ENCODE measurements around the gene CASK.
A peak's percentile ranks its signal among the peaks of the same experiment; 100 is the strongest.

Gene CASK

DNA sequence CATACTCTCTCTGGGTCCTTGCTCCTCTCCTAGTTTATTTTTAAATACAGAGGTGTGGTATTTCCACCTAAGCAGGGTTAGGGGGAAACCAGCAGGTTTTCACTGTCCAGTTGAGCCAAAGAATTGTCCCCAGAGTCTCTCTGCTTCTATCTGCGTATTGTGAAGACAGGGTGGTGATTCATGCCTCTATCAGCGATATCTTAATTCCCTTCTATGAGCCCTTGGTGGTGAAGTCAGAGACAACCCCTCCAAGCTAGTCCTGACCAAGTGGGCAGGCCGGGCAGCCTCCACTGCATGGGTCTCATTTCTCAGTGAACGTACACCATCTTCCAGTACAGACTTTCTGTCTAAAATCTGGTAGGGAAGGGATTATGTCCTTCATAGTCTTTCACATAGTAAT is 335.1 kb downstream of the CASK start:
- no peak overlapping the region for H2BK120ac ChIP-seq (ENCODE audit: insufficient read depth, low read length, poor library complexity)
- WGBS (ENCODE audit: extremely low coverage, insufficient coverage, insufficient read length): no CpG with 5 or more reads among the region's 4 CpGs

GRCh38 chrX:41580423-41581064 is 342.8 kb downstream of the CASK start:
- Histone ChIP-seq H3K4me2 (ENCODE audit: low read length) (no peak overlapping the region), H4K8ac (ENCODE audit: low read depth, low read length) (no peak overlapping the region), H2AK5ac (ENCODE audit: low read length) (no peak overlapping the region), H2BK12ac (ENCODE audit: low read length) (no peak overlapping the region), H3K4ac (ENCODE audit: low read depth, low read length) (no peak overlapping the region), H3K18ac (ENCODE audit: low read length) (no peak overlapping the region), H3K4me1 (ENCODE audit: control insufficient read depth in 1 of 2, insufficient read depth in 2 of 2, low read length in 2 of 2) (no peaks in the 10 kb centered on the region), H3K27me3 (ENCODE audit: insufficient read depth, low read length) (no peaks in the 10 kb centered on the region), H4K91ac (ENCODE audit: low read depth, low read length) (no peak overlapping the region), H3K23ac (ENCODE audit: low read length) (no peak overlapping the region), H3K4me3 (ENCODE audit: low read depth, low read length) (no peak overlapping the region), H2AFZ (ENCODE audit: insufficient read depth, low read length, poor library complexity) (no peak overlapping the region), H2BK120ac (ENCODE audit: insufficient read depth, low read length, poor library complexity) (no peak overlapping the region), H2BK5ac (ENCODE audit: low read depth, low read length, poor library complexity) (no peak overlapping the region), H3K36me3 (ENCODE audit: control insufficient read depth in 1 of 2, insufficient read depth in 2 of 2, low read length in 2 of 2) (peaks cover 0 to 1% of the 10 kb centered on the region in 2 experiments), H3K79me2 (ENCODE audit: control insufficient read depth, insufficient read depth, low read length, poor library complexity) (no peaks in the 10 kb centered on the region), H3K14ac (ENCODE audit: low read length) (no peak overlapping the region), H3K9me3 (ENCODE audit: insufficient read depth, low read depth, low read length) (no peaks in the 10 kb centered on the region), H4K12ac (ENCODE audit: low read depth, low read length) (no peak overlapping the region), H3K9ac (ENCODE audit: low read length) (no peak overlapping the region), H3K27ac (ENCODE audit: low read depth, low read length) (no peak overlapping the region), H3K79me1 (ENCODE audit: low read length) (no peaks in the 10 kb centered on the region)
- no CpG with 5 or more reads among the region's 6 CpGs for WGBS (ENCODE audit: extremely low coverage, insufficient coverage, insufficient read length)
- no peak for DNase-seq

More for the DNA sequence above, 335.1 kb downstream of the CASK start:
- no peaks in the 10 kb centered on the region for H3K9me3 ChIP-seq (ENCODE audit: insufficient read depth, low read depth, low read length)
- no peak overlapping the region for H4K8ac ChIP-seq (ENCODE audit: low read depth, low read length)
- no peak overlapping the region for H3K9ac ChIP-seq (ENCODE audit: low read length)
- no peak overlapping the region for H3K18ac ChIP-seq (ENCODE audit: low read length)
- H3K4ac ChIP-seq (ENCODE audit: low read depth, low read length): no peak overlapping the region
- H2BK5ac ChIP-seq (ENCODE audit: low read depth, low read length, poor library complexity): no peak overlapping the region
- no peaks in the 10 kb centered on the region for H3K27me3 ChIP-seq (ENCODE audit: insufficient read depth, low read length)
- no peak for DNase-seq
- no peak overlapping the region for H3K4me2 ChIP-seq (ENCODE audit: low read length)
- H4K12ac ChIP-seq (ENCODE audit: low read depth, low read length): no peak overlapping the region
- no peak overlapping the region for H2AFZ ChIP-seq (ENCODE audit: insufficient read depth, low read length, poor library complexity)
- H3K79me2 ChIP-seq (ENCODE audit: control insufficient read depth, insufficient read depth, low read length, poor library complexity): no peaks in the 10 kb centered on the region
- H3K14ac ChIP-seq (ENCODE audit: low read length): no peak overlapping the region
- H4K91ac ChIP-seq (ENCODE audit: low read depth, low read length): no peak overlapping the region
- no peaks in the 10 kb centered on the region for H3K79me1 ChIP-seq (ENCODE audit: low read length)
- no peak overlapping the region for H2AK5ac ChIP-seq (ENCODE audit: low read length)
- no peak overlapping the region for H3K27ac ChIP-seq (ENCODE audit: low read depth, low read length)
- no peaks in the 10 kb centered on the region for H3K36me3 ChIP-seq (ENCODE audit: control insufficient read depth in 1 of 2, insufficient read depth in 2 of 2, low read length in 2 of 2)
- H3K4me1 ChIP-seq (ENCODE audit: control insufficient read depth in 1 of 2, insufficient read depth in 2 of 2, low read length in 2 of 2): no peaks in the 10 kb centered on the region
- no peak overlapping the region for H3K23ac ChIP-seq (ENCODE audit: low read length)
- H3K4me3 ChIP-seq (ENCODE audit: low read depth, low read length): no peak overlapping the region
- H2BK12ac ChIP-seq (ENCODE audit: low read length): no peak overlapping the region

DNA sequence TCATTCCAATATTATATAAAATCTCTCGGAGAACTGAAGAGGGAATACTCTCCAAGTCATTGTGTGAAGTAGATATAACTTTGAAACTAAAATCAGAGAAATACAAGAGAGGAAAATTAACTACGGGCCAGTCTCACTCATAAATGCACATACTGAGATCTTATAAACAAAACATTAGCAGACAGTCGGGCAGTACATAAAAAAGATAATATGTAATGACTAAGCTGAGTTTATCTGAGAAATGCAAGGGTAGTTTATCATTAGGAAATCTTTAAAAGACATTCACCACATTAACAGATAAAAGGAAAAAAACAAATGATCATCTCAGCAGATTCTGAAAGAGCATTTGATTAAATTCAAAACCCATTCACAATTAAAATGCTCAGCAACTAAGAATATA is 359.5 kb downstream of the CASK start:
- Histone ChIP-seq H3K9ac (ENCODE audit: low read length) (no peak overlapping the region), H2BK120ac (ENCODE audit: insufficient read depth, low read length, poor library complexity) (no peak overlapping the region), H3K27me3 (ENCODE audit: insufficient read depth, low read length) (no peaks in the 10 kb centered on the region), H3K4ac (ENCODE audit: low read depth, low read length) (no peak overlapping the region), H3K18ac (ENCODE audit: low read length) (no peak overlapping the region), H2AFZ (ENCODE audit: insufficient read depth, low read length, poor library complexity) (no peak overlapping the region), H3K27ac (ENCODE audit: low read depth, low read length) (no peak overlapping the region), H3K4me2 (ENCODE audit: low read length) (no peak overlapping the region), H3K4me3 (ENCODE audit: low read depth, low read length) (no peak overlapping the region), H3K23ac (ENCODE audit: low read length) (no peak overlapping the region), H4K8ac (ENCODE audit: low read depth, low read length) (no peak overlapping the region), H3K9me3 (ENCODE audit: insufficient read depth, low read depth, low read length) (no peaks in the 10 kb centered on the region), H4K12ac (ENCODE audit: low read depth, low read length) (no peak overlapping the region), H2BK5ac (ENCODE audit: low read depth, low read length, poor library complexity) (no peak overlapping the region), H2AK5ac (ENCODE audit: low read length) (no peak overlapping the region), H3K79me2 (ENCODE audit: control insufficient read depth, insufficient read depth, low read length, poor library complexity) (no peaks in the 10 kb centered on the region), H3K79me1 (ENCODE audit: low read length) (no peaks in the 10 kb centered on the region), H3K4me1 (ENCODE audit: control insufficient read depth in 1 of 2, insufficient read depth in 2 of 2, low read length in 2 of 2) (no peaks in the 10 kb centered on the region), H3K36me3 (ENCODE audit: control insufficient read depth in 1 of 2, insufficient read depth in 2 of 2, low read length in 2 of 2) (no peaks in the 10 kb centered on the region), H3K14ac (ENCODE audit: low read length) (no peak overlapping the region), H4K91ac (ENCODE audit: low read depth, low read length) (no peak overlapping the region), H2BK12ac (ENCODE audit: low read length) (no peak overlapping the region)
- no CpG with 5 or more reads among the region's 3 CpGs for WGBS (ENCODE audit: extremely low coverage, insufficient coverage, insufficient read length)
- DNase-seq: peak in 1 of 2 donors; percentile 22

GRCh38 chrX:41561045-41561444 is 362.3 kb downstream of the CASK start:
- Histone ChIP-seq H2BK5ac (ENCODE audit: low read depth, low read length, poor library complexity) (no peak overlapping the region), H3K9ac (ENCODE audit: low read length) (no peak overlapping the region), H3K9me3 (ENCODE audit: insufficient read depth, low read depth, low read length) (no peaks in the 10 kb centered on the region), H2AK5ac (ENCODE audit: low read length) (no peak overlapping the region), H2AFZ (ENCODE audit: insufficient read depth, low read length, poor library complexity) (no peak overlapping the region), H3K79me1 (ENCODE audit: low read length) (no peaks in the 10 kb centered on the region), H4K91ac (ENCODE audit: low read depth, low read length) (no peak overlapping the region), H3K23ac (ENCODE audit: low read length) (no peak overlapping the region), H4K12ac (ENCODE audit: low read depth, low read length) (no peak overlapping the region), H3K4me2 (ENCODE audit: low read length) (no peak overlapping the region), H3K4me3 (ENCODE audit: low read depth, low read length) (no peak overlapping the region), H3K27ac (ENCODE audit: low read depth, low read length) (no peak overlapping the region), H2BK12ac (ENCODE audit: low read length) (no peak overlapping the region), H3K79me2 (ENCODE audit: control insufficient read depth, insufficient read depth, low read length, poor library complexity) (no peaks in the 10 kb centered on the region), H3K4me1 (ENCODE audit: control insufficient read depth in 1 of 2, insufficient read depth in 2 of 2, low read length in 2 of 2) (no peaks in the 10 kb centered on the region), H3K36me3 (ENCODE audit: control insufficient read depth in 1 of 2, insufficient read depth in 2 of 2, low read length in 2 of 2) (no peaks in the 10 kb centered on the region), H3K18ac (ENCODE audit: low read length) (no peak overlapping the region), H2BK120ac (ENCODE audit: insufficient read depth, low read length, poor library complexity) (no peak overlapping the region), H4K8ac (ENCODE audit: low read depth, low read length) (no peak overlapping the region), H3K27me3 (ENCODE audit: insufficient read depth, low read length) (no peaks in the 10 kb centered on the region), H3K4ac (ENCODE audit: low read depth, low read length) (no peak overlapping the region), H3K14ac (ENCODE audit: low read length) (no peak overlapping the region)
- peak in 1 of 2 donors; percentile 17 for DNase-seq
- WGBS (ENCODE audit: extremely low coverage, insufficient coverage, insufficient read length): no CpG with 5 or more reads among the region's 2 CpGs
